SK-N-SH (cell line): ENCODE data around the gene SIRT2.

ENCODE experiments used
- CTCF ChIP-seq: fragments of 200-600 bp; sonication (generic); IDR thresholded peaks from 2 replicates; pipeline ENCODE4 v1.6.1; 2017; ENCODE audit warnings: antibody characterized with exemption, mild to moderate bottlenecking, moderate library complexity
- MAX ChIP-seq: IDR thresholded peaks from 2 replicates; pipeline ENCODE4 v1.4.0; 2012; ENCODE audit warnings: low read depth
- RFX5 ChIP-seq: IDR thresholded peaks from 2 replicates; pipeline ENCODE4 v1.6.1; 2012; ENCODE audit warnings: mild to moderate bottlenecking, improper control_type of control experiment, low read length

GRCh38 chr19:38853214-38853613 lies 46.2 kb downstream of the SIRT2 start:
- TF ChIP-seq CTCF (no peak), MAX (no peak), RFX5 (no peak)
